GM21528 (cell line): ENCODE results near the gene DONSON.

Source experiments
- ATAC-seq: cut with Tn5 transposase; IDR thresholded peaks from one replicate; pipeline ENCODE4 v1.9.1; 2021; ENCODE audit warnings: mild to moderate bottlenecking, moderate library complexity; ENCODE audit not compliant: unreplicated experiment, low FRiP score

The DONSON gene

GRCh38 chr21:33566514-33566913 is 22.0 kb downstream of the DONSON start:
- no peak for ATAC-seq

GRCh38 chr21:33562389-33562788 is 26.1 kb downstream of the DONSON start:
- ATAC-seq = no peak

- ATAC-seq = no peak
Measured at GRCh38 chr21:33561373-33561772, 27.1 kb downstream of the DONSON start.

GRCh38 chr21:33560965-33561364 is 27.5 kb downstream of the DONSON start:
- no peak for ATAC-seq

GRCh38 chr21:33559813-33560212 is 28.7 kb downstream of the DONSON start:
- no peak for ATAC-seq

GRCh38 chr21:33558777-33559421 is 29.6 kb downstream of the DONSON start:
- ATAC-seq = no peak

GRCh38 chr21:33557447-33557846 is 31.0 kb downstream of the DONSON start:
- no peak for ATAC-seq

GRCh38 chr21:33554982-33555344 is 33.5 kb downstream of the DONSON start:
- no peak for ATAC-seq

GRCh38 chr21:33554236-33554981 is 34.1 kb downstream of the DONSON start:
- no peak for ATAC-seq

GRCh38 chr21:33552999-33553598 is 35.4 kb downstream of the DONSON start:
- no peak for ATAC-seq

- no peak for ATAC-seq
Measured at GRCh38 chr21:33552093-33552998, 36.1 kb downstream of the DONSON start.

- no peak for ATAC-seq
Measured at GRCh38 chr21:33551664-33552063, 36.8 kb downstream of the DONSON start.

GRCh38 chr21:33550772-33551660 is 37.5 kb downstream of the DONSON start:
- no peak for ATAC-seq

GRCh38 chr21:33549848-33550771 is 38.4 kb downstream of the DONSON start:
- no peak for ATAC-seq

- no peak for ATAC-seq
Measured at GRCh38 chr21:33546086-33546485, 42.4 kb downstream of the DONSON start.

GRCh38 chr21:33544451-33545195 is 43.9 kb downstream of the DONSON start:
- no peak for ATAC-seq

- ATAC-seq = no peak
Measured at GRCh38 chr21:33543505-33544129, 44.9 kb downstream of the DONSON start.
